ENCODE results near the gene SYAP1.
A peak's percentile ranks its signal among the peaks of the same experiment; 100 is the strongest.
"Not testable (repeated sequence)": the region's sequence is repeated elsewhere in the genome, so short reads cannot be mapped to it uniquely, and the experiment has no call there.

Gene SYAP1

GRCh38 chrX:16719334-16720084 is at the start of gene SYAP1:
TSS of gene SYAP1 (plus strand) at chrX:16719612. CDS start at chrX:16719725, 113 bp downstream.
- peak; percentile 96 for DNase-seq (ENCODE audit: low read depth, low spot score)

GRCh38 chrX:16671005-16671404 is 48.4 kb upstream of the SYAP1 start:
- peak; percentile 13 for DNase-seq (ENCODE audit: low read depth, low spot score)

GRCh38 chrX:16678689-16679088 is 40.7 kb upstream of the SYAP1 start:
- DNase-seq (ENCODE audit: low read depth, low spot score) = no peak

- DNase-seq (ENCODE audit: low read depth, low spot score) = no peak
These were observed 36.3 kb upstream of the SYAP1 start for GRCh38 chrX:16683007-16683664.

GRCh38 chrX:16687514-16687913 is 31.9 kb upstream of the SYAP1 start:
- no peak for DNase-seq (ENCODE audit: low read depth, low spot score)

- DNase-seq (ENCODE audit: low read depth, low spot score) = no peak
These were observed 24.2 kb upstream of the SYAP1 start for GRCh38 chrX:16695079-16695676.

- no peak for DNase-seq (ENCODE audit: low read depth, low spot score)
These were observed 22.5 kb upstream of the SYAP1 start for GRCh38 chrX:16696956-16697355.

GRCh38 chrX:16699389-16699788 is 20.0 kb upstream of the SYAP1 start:
- DNase-seq (ENCODE audit: low read depth, low spot score) = no peak

- no peak for DNase-seq (ENCODE audit: low read depth, low spot score)
These were observed 18.7 kb upstream of the SYAP1 start for GRCh38 chrX:16700734-16701133.

GRCh38 chrX:16702700-16703599 is 16.5 kb upstream of the SYAP1 start:
- DNase-seq (ENCODE audit: low read depth, low spot score) = no peak

- no peak for DNase-seq (ENCODE audit: low read depth, low spot score)
These were observed 14.0 kb upstream of the SYAP1 start for GRCh38 chrX:16705370-16705769.

GRCh38 chrX:16708016-16708415 is 11.4 kb upstream of the SYAP1 start:
- DNase-seq (ENCODE audit: low read depth, low spot score) = no peak

- no peak for DNase-seq (ENCODE audit: low read depth, low spot score)
These were observed 8.1 kb upstream of the SYAP1 start for GRCh38 chrX:16711219-16711811.

GRCh38 chrX:16711893-16712547 is 7.4 kb upstream of the SYAP1 start:
- no peak for DNase-seq (ENCODE audit: low read depth, low spot score)

GRCh38 chrX:16712548-16713155 is 6.8 kb upstream of the SYAP1 start, which contains the start of gene CTPS2:
TSS of gene CTPS2 (minus strand) at chrX:16712669. CDS start at chrX:16702902, 9,767 bp downstream.
- DNase-seq (ENCODE audit: low read depth, low spot score) = no peak

- DNase-seq (ENCODE audit: low read depth, low spot score) = no peak
These were observed 4.9 kb upstream of the SYAP1 start for GRCh38 chrX:16714504-16714903.

GRCh38 chrX:16715638-16716037 is 3.8 kb upstream of the SYAP1 start:
- DNase-seq (ENCODE audit: low read depth, low spot score) = not testable (repeated sequence)

GRCh38 chrX:16716451-16716850 is 3.0 kb upstream of the SYAP1 start:
- not testable (repeated sequence) for DNase-seq (ENCODE audit: low read depth, low spot score)

- DNase-seq (ENCODE audit: low read depth, low spot score) = no peak
These were observed 533 bp upstream of the SYAP1 start for GRCh38 chrX:16718824-16719333.

GRCh38 chrX:16722481-16722880 is 3.1 kb downstream of the SYAP1 start:
- no peak for DNase-seq (ENCODE audit: low read depth, low spot score)

All from smooth muscle cell of the brain vasculature (primary cell).